Naive thymus-derived CD4-positive, alpha-beta T cell (primary cell): Measurements from ENCODE around the gene NFIC. TPM values are rescaled to one million over a fixed set of nuclear protein-coding genes. Genes with fewer than 3 reads are reported as not detected.

ENCODE experiments used
- ATAC-seq: fragments of 150-1000 bp; cut with Tn5 transposase; 2 replicates; pipeline ENCODE4 v1.10.0; 2021; ENCODE audit warnings: mild to moderate bottlenecking, moderate library complexity
- CTCF ChIA-PET: fragments of 350-600 bp; sonication (Branson Sonifier 250); formaldehyde crosslinking; loops from one replicate; lab custom pipeline; 2021; ENCODE audit warnings: antibody characterized with exemption; lab: Charles Lee
- POLR2A ChIA-PET: fragments of 350-600 bp; sonication (Branson Sonifier 250); formaldehyde crosslinking; loops from one replicate; lab custom pipeline; 2021; ENCODE audit warnings: antibody characterized with exemption, inconsistent platforms; lab: Charles Lee
- DNase-seq, 9 donors: peaks; one replicate each; pipeline versions ENCODE4 v3.0.0 to v3.0.0-alpha.2; 2020 to 2022; ENCODE audit warnings: mixed read lengths in 1 of 9
- H3K27ac ChIP-seq: one replicate; pipeline ENCODE4 v1.7.0; 2013; ENCODE audit warnings: mild to moderate bottlenecking, low read depth, low read length, moderate library complexity
- H3K27me3 ChIP-seq, 2 donors: one replicate each; pipeline ENCODE4 v1.7.0; 2013; ENCODE audit warnings: low read length in 2 of 2, mild to moderate bottlenecking in 2 of 2, moderate library complexity in 2 of 2; ENCODE audit not compliant: control insufficient read depth in 2 of 2, insufficient read depth in 2 of 2
- H3K36me3 ChIP-seq, 3 experiments: 1 replicate in 2 of 3; 2 replicates in 1 of 3; pipeline ENCODE4 v1.7.0; 2013; ENCODE audit warnings: low read length in 3 of 3, mild to moderate bottlenecking in 3 of 3, moderate library complexity in 1 of 3; ENCODE audit not compliant: insufficient read depth in 3 of 3, control insufficient read depth in 2 of 3
- H3K4me1 ChIP-seq, 2 donors: one replicate each; pipeline ENCODE4 v1.7.0; 2013; ENCODE audit warnings: low read length in 2 of 2, mild to moderate bottlenecking in 2 of 2, moderate library complexity in 1 of 2; ENCODE audit not compliant: control insufficient read depth in 2 of 2, insufficient read depth in 2 of 2
- H3K4me3 ChIP-seq: 2 replicates; pipeline ENCODE4 v1.7.0; 2013; ENCODE audit warnings: mild to moderate bottlenecking, low read length
- H3K9me3 ChIP-seq, 3 experiments: 1 replicate in 2 of 3; 2 replicates in 1 of 3; pipeline ENCODE4 v1.7.0; 2013; ENCODE audit warnings: low read length in 3 of 3; ENCODE audit not compliant: control insufficient read depth in 2 of 3
- H3K27ac Mint-ChIP-seq, 9 donors: one replicate each; pipeline ENCODE4 v1.8.0; 2020 to 2022; ENCODE audit warnings: mixed read lengths in 9 of 9, mild to moderate bottlenecking in 8 of 9, moderate library complexity in 5 of 9, inconsistent platforms in 2 of 9
- H3K27me3 Mint-ChIP-seq, 5 donors: one replicate each; pipeline ENCODE4 v1.8.0; 2021 to 2022; ENCODE audit warnings: mixed read lengths in 5 of 5, mild to moderate bottlenecking in 1 of 5
- H3K36me3 Mint-ChIP-seq, 5 donors: one replicate each; pipeline ENCODE4 v1.8.0; 2020 to 2022; ENCODE audit warnings: mixed read lengths in 5 of 5, mild to moderate bottlenecking in 3 of 5, inconsistent platforms in 1 of 5
- H3K4me1 Mint-ChIP-seq, 7 donors: one replicate each; pipeline ENCODE4 v1.8.0; 2020 to 2022; ENCODE audit warnings: mixed read lengths in 7 of 7, mild to moderate bottlenecking in 3 of 7, inconsistent platforms in 1 of 7
- H3K4me3 Mint-ChIP-seq, 10 donors: one replicate each; pipeline ENCODE4 v1.8.0; 2020 to 2022; ENCODE audit warnings: mild to moderate bottlenecking in 10 of 10, mixed read lengths in 10 of 10, moderate library complexity in 6 of 10, inconsistent platforms in 2 of 10
- H3K9me3 Mint-ChIP-seq, 11 donors: one replicate each; pipeline ENCODE4 v1.8.0; 2020 to 2022; ENCODE audit warnings: mixed read lengths in 11 of 11, mild to moderate bottlenecking in 4 of 11, inconsistent platforms in 1 of 11, moderate library complexity in 1 of 11
- intact Hi-C, 2 donors: fragments of 100-400 bp; cut with micrococcal nuclease; formaldehyde crosslinking; loops; one replicate each; pipeline ENCODE4 v1.15.1; 2023
- polyA plus RNA-seq, 2 donors: library from polyadenylated mRNA; unstranded; fragments of 300-500 nt; fragmentation: Illumina TruSeq; gene quantifications; one replicate each; pipeline ENCODE4 v1.2.3, GENCODE V29; 2021
- total RNA-seq, 6 experiments: library from RNA in 5 of 6; stranded (reverse) in 5 of 6; gene quantifications; 1 replicate in 5 of 6; 2 replicates in 1 of 6; pipeline ENCODE4 v1.2.3 and lab custom pipeline; 2021 to 2026

The NFIC gene
- total and polyA plus RNA-seq, 7 experiments from 2014 or later, result 12.2 to 35.2 (median 31.1) TPM

DNA sequence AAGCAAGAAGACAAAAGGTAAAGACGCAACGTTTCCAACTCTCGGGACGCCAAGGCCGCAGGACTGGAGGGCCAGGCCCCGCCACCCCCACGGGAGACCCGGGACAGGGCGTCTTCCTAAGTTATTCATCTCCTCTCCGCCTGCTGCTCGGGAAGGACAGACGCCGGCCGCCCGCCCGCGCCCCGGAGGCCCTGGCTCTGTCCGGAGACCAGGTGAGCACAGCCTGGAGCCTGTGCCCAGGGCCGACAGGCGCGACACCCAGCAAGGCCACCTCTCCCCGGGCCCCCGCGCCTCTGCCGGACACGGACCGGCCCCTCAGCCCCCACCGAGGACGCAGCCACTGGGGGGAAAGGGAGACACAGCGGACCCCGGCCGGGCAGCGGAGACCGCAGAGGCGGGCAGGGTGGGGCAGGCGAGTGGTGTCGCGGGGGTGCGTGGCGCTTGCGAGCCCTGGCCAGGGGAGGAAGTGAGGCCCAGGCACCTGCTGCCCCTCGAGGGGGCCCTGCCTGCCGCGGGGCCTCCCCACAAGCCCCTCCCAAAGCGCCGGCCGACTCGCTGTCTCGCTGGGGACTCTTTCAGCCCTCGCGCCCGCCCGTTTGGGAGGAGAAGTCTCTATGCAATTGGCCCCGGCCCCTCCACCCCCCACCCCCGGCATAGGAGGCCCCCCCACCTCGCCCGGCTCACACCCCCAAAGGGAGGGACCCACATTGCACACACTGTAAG lies 96.8 kb downstream of the NFIC start:
- POLR2A ChIA-PET, result no interaction called here

DNA sequence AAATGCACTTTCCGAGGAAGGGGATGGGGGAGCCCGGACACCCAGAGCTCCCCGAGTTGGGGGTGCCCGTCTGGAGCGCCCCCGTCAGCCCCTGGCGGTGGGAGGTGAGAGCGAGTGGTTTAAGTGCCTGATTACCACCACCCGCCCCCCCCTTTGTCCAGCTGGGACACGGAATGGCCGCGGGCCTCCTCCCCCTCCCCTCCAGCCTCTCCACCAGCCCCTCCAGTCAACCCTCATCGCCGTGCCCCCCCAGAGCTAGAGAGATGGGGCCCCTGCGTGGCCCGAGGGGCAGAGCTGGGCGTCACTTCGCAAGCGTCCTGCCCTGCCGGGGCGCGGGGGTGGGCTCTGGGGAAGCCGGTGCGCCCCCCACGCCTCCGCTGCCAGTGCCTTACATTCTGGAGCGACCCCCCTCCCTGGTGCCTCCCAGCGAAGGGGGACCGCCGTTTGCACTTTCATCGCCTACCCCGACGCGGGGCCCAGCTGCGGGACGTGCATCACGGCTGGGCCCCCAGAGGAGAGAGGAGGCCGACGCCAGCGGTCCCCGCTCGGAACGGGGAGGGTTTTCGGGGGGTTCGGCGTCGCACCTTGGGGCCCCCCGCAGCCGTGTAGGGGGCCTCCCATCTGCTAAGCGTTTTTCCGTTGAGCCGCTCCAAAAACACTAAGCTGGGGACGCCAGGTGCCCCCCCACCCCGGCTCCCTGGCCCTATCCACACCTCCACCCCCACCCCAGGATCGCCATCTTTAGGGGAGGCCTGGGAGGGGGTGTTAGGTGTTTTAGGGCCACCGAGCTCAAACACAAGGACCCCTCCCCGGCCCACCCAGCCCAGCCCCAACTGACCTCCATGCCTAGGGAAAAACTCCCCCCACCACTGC lies 97.6 kb downstream of the NFIC start:
- H3K36me3 Mint-ChIP-seq, result peaks cover 0 to 4% (median 4%) of the 10 kb centered on the region in 5 donors
- H3K27ac ChIP-seq, result no peak overlapping the region
- intact Hi-C loops, result no loop called here
- H3K27me3 Mint-ChIP-seq, result no peaks in the 10 kb centered on the region
- ATAC-seq (no peak), DNase-seq (no peak)
- ChIA-PET POLR2A (no interaction called here), CTCF (no interaction called here)
- peaks cover 0 to 6% (median 0%) of the 10 kb centered on the region in 7 donors for H3K4me1 Mint-ChIP-seq
- no peak overlapping the region for H3K27ac Mint-ChIP-seq
- peaks cover 0 to 1% (median 0%) of the 10 kb centered on the region in 11 donors for H3K9me3 Mint-ChIP-seq
- no peaks in the 10 kb centered on the region for H3K4me1 ChIP-seq
- H3K27me3 ChIP-seq, result no peaks in the 10 kb centered on the region
- no peaks in the 10 kb centered on the region for H3K9me3 ChIP-seq
- no peak overlapping the region for H3K4me3 Mint-ChIP-seq
- H3K4me3 ChIP-seq, result no peak overlapping the region
- H3K36me3 ChIP-seq, result peaks cover 0 to 7% (median 0%) of the 10 kb centered on the region in 3 experiments

More for the DNA sequence above, 96.8 kb downstream of the NFIC start:
- no peak for DNase-seq
- no peak overlapping the region for H3K27ac ChIP-seq
- H3K9me3 ChIP-seq, result no peaks in the 10 kb centered on the region
- peaks cover 0 to 7% (median 0%) of the 10 kb centered on the region in 3 experiments for H3K36me3 ChIP-seq
- Mint-ChIP-seq H3K36me3 (peaks cover 0 to 4% (median 4%) of the 10 kb centered on the region in 5 donors), H3K9me3 (no peaks in the 10 kb centered on the region), H3K4me3 (no peak overlapping the region), H3K27ac (no peak overlapping the region), H3K27me3 (no peaks in the 10 kb centered on the region), H3K4me1 (peaks cover 0 to 3% (median 0%) of the 10 kb centered on the region in 7 donors)
- intact Hi-C loops, result no loop called here
- no peaks in the 10 kb centered on the region for H3K4me1 ChIP-seq
- H3K4me3 ChIP-seq, result no peak overlapping the region
- CTCF ChIA-PET, result no interaction called here
- no peaks in the 10 kb centered on the region for H3K27me3 ChIP-seq
- ATAC-seq, result no peak

DNA sequence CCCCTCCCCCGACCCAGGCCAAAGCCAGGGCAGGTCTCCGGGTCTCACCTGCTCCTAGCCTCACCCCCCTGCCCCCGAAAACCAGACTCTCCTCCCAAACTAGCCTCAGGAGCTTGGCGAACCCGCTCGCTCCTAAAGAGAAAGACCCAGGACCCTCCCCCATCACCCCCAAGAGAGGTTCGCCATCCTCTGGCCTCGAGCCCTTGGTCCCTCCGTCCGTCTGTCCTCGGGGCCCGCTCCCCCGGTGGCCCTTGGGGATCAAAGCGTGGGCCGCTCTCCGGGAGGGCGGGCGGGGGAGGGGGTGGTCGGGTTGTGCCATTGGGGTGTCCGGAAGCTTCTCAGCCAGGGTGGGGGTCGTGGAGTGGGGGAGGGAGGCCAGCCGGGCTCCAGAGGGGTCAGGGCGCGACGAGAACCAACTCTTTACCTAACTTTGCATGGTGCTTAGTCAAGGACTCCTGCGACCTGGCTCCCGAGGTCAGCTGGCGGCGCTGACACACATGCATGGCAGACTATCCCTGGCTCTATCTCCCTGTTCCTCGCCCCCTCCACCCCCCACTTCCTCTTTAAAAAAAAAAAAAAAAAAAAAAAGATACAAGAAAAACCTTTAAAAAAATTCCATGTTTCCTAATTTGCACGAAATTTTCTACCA lies 98.3 kb downstream of the NFIC start:
- ChIA-PET CTCF (no interaction called here), POLR2A (no interaction called here)
- H3K27me3 ChIP-seq, result no peaks in the 10 kb centered on the region
- H3K27ac ChIP-seq, result no peak overlapping the region
- H3K9me3 ChIP-seq, result no peaks in the 10 kb centered on the region
- Mint-ChIP-seq H3K4me3 (no peak overlapping the region), H3K27ac (no peak overlapping the region), H3K36me3 (peaks cover 0 to 4% (median 4%) of the 10 kb centered on the region in 5 donors), H3K4me1 (peaks cover 0 to 5% (median 0%) of the 10 kb centered on the region in 7 donors), H3K27me3 (no peaks in the 10 kb centered on the region), H3K9me3 (peaks cover 0 to 1% (median 0%) of the 10 kb centered on the region in 11 donors)
- ATAC-seq (no peak), DNase-seq (no peak)
- peaks cover 0 to 7% (median 0%) of the 10 kb centered on the region in 3 experiments for H3K36me3 ChIP-seq
- intact Hi-C loops, result no loop called here
- no peak overlapping the region for H3K4me3 ChIP-seq
- no peaks in the 10 kb centered on the region for H3K4me1 ChIP-seq

DNA sequence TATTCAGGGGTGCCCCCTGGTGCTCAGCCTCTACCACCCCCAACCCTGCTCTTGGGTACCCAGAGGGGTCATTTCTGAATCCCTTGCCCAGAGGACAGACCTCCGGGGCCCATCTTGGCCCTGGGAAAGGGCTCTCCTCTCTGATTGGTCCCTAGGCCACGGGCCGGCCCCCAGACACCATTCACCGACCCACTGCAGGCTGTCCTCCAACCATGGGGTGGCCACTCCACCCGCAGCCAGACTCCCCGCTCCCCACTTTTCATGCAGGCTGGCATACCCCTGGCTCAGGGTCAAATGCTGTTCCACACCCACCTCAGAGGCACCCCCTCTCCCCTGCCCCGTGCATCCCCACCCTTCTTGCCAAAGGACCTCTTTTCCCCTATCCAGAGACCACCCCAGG lies 99.2 kb downstream of the NFIC start:
- DNase-seq (no peak), ATAC-seq (no peak)
- CTCF ChIA-PET, result interaction anchor here (0.6 kb wide), 1 partner anchor 136 kb away, joined by 3 read pairs; no protein-coding TSS in a partner anchor
- H3K4me3 ChIP-seq, result no peak overlapping the region
- POLR2A ChIA-PET, result no interaction called here
- H3K36me3 ChIP-seq, result peaks cover 0 to 7% (median 0%) of the 10 kb centered on the region in 3 experiments
- no peaks in the 10 kb centered on the region for H3K9me3 ChIP-seq
- Mint-ChIP-seq H3K4me3 (no peak overlapping the region), H3K36me3 (peaks cover 0 to 4% (median 4%) of the 10 kb centered on the region in 5 donors), H3K9me3 (peaks cover 0 to 1% (median 0%) of the 10 kb centered on the region in 11 donors), H3K27me3 (no peaks in the 10 kb centered on the region), H3K27ac (peak overlapping the region in 1 of 9 donors; percentile 28), H3K4me1 (peaks cover 0 to 6% (median 0%) of the 10 kb centered on the region in 7 donors)
- no peak overlapping the region for H3K27ac ChIP-seq
- no peaks in the 10 kb centered on the region for H3K27me3 ChIP-seq
- intact Hi-C loops, result no loop called here
- no peaks in the 10 kb centered on the region for H3K4me1 ChIP-seq

DNA sequence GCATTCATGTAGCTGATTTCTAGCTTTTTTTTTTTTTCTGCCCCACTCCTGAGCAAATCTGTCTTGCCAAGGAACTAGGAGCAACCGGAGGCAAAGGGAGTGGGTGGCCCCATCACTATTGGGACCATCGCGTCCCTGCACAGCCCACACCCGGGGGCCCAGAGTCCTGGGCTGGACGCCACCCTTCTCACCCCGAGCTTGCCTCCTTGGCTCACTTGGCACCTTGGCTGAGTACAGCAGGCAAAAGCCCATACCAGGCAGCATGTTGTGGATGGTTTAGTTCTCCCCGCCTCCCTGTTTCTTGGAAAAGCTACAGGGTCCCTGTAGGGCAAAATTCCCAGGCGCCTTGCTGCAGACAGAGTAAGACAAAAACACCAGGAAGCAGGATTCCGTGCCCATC lies 100.3 kb downstream of the NFIC start:
- Mint-ChIP-seq H3K27me3 (no peaks in the 10 kb centered on the region), H3K27ac (no peak overlapping the region), H3K4me3 (no peak overlapping the region), H3K4me1 (peaks cover 0 to 7% (median 0%) of the 10 kb centered on the region in 7 donors), H3K36me3 (peaks cover 0 to 4% (median 4%) of the 10 kb centered on the region in 5 donors), H3K9me3 (peaks cover 0 to 4% (median 0%) of the 10 kb centered on the region in 11 donors)
- DNase-seq (no peak), ATAC-seq (no peak)
- H3K36me3 ChIP-seq, result peaks cover 0 to 7% (median 0%) of the 10 kb centered on the region in 3 experiments
- no peaks in the 10 kb centered on the region for H3K9me3 ChIP-seq
- H3K4me3 ChIP-seq, result no peak overlapping the region
- H3K27ac ChIP-seq, result no peak overlapping the region
- intact Hi-C loops, result no loop called here
- POLR2A ChIA-PET, result no interaction called here
- CTCF ChIA-PET, result no interaction called here
- no peaks in the 10 kb centered on the region for H3K4me1 ChIP-seq
- H3K27me3 ChIP-seq, result no peaks in the 10 kb centered on the region

DNA sequence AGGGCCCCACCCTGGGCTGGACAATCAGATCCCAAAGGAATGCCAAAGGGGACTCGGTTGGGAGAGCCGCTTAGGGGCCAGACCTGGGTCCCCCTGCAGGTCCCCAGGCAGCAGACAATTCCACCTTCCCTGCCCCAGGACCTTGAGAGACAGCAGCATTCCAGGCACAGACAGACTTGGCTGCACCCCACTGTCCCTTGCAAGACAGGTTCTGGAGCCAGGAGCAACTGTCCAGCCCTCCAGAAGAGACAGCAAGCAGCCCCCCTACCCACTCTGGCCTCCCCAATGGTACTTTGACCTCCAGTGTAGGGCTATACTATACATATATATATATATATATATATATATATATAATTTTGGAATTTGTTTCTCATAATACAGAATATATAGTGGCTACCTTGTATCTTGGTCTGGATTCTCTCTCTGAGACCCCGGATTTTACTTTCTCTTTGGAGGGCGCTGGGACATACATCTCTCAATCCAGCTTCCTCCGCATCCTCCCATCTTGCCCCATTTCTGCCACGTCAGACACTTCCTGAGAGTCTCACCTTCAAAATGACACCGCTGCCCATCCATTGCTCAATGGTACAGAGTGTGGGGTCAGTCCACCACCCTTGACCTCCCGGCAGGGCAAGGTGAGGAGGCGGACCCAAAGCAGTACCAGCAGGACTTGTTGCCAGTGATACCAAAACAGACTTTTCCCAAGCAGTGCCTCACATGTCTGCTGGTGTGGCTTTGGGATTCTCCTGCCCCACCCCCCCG lies 101.2 kb downstream of the NFIC start:
- Histone ChIP-seq H3K27me3 (no peaks in the 10 kb centered on the region), H3K27ac (no peak overlapping the region), H3K4me3 (no peak overlapping the region), H3K4me1 (no peaks in the 10 kb centered on the region), H3K36me3 (peaks cover 0 to 3% (median 0%) of the 10 kb centered on the region in 3 experiments), H3K9me3 (no peaks in the 10 kb centered on the region)
- peaks cover 0 to 7% (median 0%) of the 10 kb centered on the region in 7 donors for H3K4me1 Mint-ChIP-seq
- intact Hi-C loops, result no loop called here
- POLR2A ChIA-PET, result interaction anchor here (0.5 kb wide), 1 partner anchor 126 kb away, joined by 3 read pairs; no protein-coding TSS in a partner anchor
- ATAC-seq (no peak), DNase-seq (no peak)
- peaks cover 0 to 4% (median 0%) of the 10 kb centered on the region in 11 donors for H3K9me3 Mint-ChIP-seq
- CTCF ChIA-PET, result no interaction called here
- peaks cover 0 to 4% (median 3%) of the 10 kb centered on the region in 5 donors for H3K36me3 Mint-ChIP-seq
- no peaks in the 10 kb centered on the region for H3K27me3 Mint-ChIP-seq
- H3K4me3 Mint-ChIP-seq, result no peak overlapping the region
- H3K27ac Mint-ChIP-seq, result peak overlapping the region in 1 of 9 donors; percentile 15
